Activated T-cell treated with anti-CD3 and anti-CD28 coated beads for 48 hours (primary cell): ENCODE measurements around the gene GET4.
"Not testable (repeated sequence)": the region's sequence is repeated elsewhere in the genome, so short reads cannot be mapped to it uniquely, and the experiment has no call there.

ENCODE experiments used
- DNase-seq: peaks from one replicate; pipeline ENCODE4 v3.0.0-alpha.2; 2020; ENCODE audit warnings: low read depth

The GET4 gene

DNA sequence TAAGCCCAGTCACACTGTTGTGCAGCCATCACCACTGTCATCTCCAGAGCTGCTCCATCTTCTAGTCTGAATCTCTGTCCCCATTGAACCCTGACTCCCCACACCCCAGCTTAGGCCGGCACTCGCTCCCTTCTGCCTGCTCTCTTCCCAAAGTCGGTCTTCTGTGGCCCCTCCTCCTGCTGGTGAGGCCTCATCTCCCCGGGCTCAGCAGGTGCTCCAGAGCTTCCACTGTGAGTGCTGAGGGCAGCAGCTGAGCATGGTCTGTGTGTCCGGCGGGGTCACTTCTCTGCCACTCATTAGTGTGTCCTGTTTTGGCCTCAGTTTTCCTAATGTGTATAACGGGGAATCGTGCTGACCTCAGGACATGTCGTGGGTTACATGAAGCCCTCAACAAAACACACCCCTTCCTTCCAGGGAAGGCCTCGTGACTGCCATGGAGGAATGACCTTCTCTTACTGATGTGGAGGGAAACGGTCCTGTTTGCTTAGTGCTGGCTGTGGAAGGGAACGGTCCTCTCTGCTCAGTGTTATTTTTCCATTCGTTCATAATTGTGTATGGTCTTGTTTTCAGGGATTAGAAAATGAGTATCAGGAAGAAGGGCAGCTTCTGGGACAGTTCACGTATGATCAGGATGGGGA is 4.3 kb upstream of the GET4 start:
- DNase-seq: no peak

DNA sequence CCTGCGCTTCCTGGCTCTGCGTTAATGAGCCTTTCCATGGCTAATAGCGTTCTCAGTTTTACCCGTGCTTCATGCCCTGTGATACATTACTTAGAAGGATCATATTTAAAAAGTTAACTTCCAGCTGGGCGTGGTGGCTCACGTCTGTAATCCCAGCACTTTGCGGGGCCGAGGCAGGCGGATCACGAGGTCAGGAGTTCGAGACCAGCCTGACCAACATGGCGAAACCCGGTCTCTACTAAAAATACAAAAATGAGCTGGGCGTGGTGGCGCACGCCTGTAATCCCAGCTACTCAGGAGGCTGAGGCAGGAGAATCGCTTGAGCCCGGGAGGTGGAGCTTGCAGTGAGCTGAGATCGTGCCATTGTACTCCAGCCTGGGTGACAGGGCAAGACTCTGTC is 3.7 kb upstream of the GET4 start:
- DNase-seq: not testable (repeated sequence)

DNA sequence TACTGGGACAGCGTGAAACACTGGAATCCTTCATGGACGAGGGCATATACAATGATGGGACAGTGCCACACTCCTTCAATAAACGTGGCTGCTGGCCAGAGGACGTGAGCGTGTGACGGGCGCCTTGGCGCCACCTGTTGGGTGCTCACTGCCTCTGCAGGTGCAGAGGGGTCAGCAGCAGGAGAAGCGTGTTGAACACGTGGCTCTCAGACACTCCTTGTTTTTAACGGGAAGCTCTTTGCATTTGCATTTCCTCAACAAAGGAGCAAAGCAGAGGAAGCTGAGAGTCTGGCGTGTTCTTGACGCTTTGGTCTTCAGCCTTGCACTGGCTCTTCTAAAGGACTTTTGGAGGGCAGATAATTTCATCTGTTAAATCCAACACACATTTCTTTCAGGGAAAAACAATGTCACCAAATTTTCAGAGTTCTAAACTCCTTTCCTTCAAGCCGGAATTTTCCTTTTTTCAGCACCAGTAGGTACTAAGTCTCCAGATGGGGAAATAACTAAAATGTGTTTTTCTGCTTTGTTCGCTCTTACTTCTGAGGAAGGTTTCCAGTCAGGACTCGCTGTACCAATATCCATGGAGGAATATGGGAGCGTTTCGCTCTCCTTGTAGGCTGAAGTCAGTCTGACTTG is 2.9 kb upstream of the GET4 start:
- peak; percentile 70 for DNase-seq

DNA sequence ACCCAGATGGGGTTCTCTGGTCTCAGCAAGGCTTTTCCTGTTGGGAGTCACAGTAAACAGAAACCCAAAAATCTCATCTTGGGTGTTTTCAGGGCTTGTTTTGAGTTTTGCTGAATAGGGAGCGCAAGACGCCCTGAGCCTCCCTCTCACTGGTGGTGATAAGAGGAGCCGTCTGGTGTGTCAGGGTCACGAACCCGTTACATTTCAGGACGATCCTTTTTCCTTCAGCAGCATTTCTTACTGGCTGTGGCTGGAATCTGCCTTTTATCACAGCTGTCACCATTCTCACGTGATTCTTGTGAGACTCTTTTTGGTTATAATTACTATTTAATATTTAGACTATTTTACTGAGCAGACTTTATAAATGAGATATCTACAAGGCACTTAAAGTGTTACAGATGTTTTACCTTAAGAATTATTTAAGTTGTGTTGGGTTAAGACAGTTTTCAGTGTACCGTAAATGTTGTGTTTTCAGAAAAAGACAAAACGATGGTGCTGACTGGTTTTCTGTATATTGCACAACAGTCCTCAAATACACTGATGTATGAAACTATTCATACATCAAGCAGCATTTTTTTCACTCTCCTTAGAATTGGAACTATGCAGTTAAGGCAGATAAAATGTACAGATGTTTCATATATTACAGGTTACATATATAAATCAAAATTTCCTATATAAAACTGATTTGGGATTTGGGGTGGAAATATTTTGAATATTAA is 2.2 kb upstream of the GET4 start:
- DNase-seq: no peak

DNA sequence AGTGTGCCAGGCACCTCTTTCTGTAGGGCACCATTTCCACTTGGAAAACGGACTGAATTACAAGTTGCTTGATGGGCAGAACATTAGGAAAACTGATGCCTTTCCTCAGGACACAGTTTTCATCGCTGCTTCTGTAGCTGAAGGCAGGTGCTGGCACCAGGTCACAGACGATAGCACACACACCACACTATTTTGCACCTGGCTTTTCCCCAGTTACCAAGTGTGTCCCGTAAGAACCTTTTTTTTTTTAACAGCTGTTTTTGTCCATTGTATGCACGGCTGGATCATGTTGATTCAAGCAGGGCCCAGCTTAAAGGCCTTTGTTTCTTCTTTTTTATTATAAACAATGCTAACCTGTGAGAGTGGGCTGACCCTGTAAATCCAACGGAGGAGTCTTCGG is 1.3 kb upstream of the GET4 start:
- no peak for DNase-seq

DNA sequence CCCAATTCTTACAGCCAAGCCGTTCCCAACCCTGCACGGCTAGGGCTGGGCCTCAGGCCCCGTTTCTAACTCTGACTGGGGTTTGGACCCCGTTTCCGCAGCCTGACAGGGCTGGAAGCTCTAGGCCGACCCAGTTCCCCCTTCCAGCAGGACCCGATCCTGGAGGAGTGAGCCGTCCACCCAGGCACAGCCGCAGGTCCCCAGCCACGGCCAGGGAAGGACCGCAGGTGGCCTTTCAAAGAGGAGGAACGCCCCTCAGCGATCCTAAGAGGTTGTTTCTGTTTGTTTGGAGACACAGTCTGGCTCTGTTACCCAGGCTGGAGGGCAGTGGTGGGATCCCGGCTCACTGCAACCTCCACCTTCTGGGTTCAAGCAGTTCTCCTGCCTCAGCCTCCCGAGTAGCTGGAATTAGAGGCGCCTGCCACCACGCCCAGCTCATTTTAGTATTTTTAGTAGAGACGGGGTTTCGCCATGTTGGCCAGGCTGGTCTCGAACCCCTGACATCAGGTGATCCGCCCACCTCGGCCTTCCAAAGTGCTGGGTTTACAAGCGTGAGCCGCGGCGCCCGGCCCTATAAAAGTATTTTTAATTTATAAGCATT is 778 bp upstream of the GET4 start:
- no peak for DNase-seq

DNA sequence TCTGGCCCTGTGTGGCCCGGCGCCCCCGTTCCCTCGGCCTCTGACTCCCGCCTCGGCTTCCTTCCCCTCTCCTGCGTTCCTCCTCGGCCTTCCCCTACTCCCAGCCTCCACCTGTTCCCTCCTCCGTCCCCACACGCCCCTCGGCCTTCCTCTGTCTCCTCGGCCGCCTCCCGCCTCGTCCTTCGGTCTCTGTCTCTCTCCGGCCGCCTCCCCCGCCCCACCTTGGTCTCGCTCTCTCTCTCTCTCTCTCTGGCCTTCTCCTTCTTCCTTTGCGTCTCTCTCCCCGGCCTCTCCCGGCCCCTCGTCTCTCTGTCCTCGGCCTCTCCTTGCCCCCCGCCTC is 588 bp downstream of the GET4 start:
- no peak for DNase-seq

DNA sequence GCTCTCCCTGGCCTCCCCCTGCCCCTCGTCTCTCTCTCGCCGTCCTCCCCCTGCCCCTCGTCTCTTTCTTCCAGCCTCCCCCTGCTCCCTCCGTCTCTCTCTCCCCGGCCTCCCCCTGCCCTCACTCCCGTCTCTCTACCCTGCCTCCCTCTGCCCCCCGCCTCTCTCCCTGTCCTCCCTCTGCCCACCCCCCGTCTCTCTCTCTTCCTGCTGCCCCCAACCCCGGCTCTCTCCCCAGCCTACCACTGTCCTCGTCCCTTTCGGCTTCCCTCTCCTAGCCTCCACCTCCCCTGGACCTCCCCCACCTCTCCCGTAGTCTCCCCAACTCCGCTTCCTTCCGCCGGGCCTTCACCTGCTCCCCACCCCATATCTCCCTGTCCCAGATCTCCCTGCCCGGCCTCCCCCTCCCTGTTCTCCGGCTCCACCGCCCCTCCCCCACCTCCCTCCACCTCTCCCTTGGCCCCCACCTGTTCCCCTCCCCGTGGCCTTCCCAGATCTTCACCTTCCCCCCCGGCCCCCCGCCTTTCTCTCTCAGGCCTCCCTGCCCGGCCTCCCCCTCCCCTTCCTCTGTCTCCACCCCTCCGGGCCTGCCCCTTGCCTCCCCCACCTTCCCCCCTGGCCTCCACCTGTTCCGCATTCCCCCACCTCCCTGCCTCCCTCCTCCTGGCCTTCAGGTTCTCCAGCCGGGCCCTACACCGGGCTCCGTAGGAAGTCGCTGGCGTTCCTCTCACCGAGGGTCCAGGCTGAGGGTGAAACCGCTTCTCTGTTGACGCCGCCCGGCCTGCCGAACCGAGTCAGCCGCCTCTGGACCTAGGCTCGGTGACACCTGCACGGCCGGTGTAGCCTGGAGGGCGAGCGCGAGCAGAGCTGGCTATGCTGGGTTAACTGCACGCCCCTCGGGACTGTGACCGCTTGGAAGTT is 1.2 kb downstream of the GET4 start:
- DNase-seq: no peak

DNA sequence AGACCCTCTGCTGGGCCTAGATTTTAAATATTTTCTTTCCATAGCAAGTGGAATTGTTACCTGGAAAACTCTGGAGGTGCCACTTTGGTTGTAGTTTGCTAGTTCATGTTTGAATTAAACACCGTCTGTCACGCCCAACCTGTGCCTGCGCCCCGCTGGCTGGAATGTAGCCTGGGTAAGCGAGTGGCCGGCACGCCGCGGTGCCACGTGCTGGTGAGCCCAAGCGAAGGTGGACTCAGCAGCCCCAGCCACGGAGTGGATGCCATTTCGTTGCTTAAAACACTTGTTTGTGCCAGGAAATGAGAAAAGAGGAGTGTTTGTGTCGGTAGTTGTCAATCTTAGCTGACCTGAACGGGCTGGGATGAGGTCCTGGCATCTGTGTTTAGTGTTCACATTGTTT is 2.7 kb downstream of the GET4 start:
- no peak for DNase-seq

DNA sequence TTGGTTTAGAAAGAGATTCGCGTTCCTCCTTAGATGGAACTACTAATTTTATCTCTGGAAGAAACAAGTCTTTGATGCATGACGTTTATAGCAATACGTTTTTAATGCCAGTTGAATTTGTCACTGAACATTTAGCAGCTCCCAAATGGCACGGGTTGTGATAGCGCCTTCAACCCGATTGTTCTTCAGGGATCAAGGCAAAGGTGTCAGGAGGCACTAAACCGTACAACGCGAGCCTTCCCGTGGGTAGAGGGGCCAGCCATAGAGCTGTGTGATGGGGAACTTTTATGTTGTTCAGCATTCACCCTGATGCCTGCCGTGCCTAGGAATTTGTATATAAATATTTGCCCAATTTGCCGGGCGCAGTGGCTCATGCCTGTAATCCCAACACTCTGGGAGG is 3.4 kb downstream of the GET4 start:
- no peak for DNase-seq

DNA sequence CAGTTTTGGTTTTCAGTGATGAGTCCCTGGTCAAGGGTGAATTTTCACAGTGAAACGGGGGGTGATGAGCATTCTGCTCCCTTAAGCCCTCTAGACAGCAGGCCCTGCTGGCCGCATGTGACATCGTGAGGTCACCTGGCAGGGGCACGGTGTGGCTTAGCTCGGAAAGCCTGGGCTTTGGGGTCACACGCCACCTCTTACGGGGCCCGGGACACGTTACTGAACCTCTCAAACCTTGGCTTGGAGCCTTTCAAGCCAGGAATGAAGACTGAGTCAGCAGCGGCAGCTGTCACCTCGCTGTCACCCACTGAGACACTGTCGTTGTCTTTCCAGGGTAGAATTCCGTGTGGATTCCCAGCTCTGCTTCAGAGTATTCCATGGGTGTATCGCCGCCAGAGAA is 4.1 kb downstream of the GET4 start:
- no peak for DNase-seq

DNA sequence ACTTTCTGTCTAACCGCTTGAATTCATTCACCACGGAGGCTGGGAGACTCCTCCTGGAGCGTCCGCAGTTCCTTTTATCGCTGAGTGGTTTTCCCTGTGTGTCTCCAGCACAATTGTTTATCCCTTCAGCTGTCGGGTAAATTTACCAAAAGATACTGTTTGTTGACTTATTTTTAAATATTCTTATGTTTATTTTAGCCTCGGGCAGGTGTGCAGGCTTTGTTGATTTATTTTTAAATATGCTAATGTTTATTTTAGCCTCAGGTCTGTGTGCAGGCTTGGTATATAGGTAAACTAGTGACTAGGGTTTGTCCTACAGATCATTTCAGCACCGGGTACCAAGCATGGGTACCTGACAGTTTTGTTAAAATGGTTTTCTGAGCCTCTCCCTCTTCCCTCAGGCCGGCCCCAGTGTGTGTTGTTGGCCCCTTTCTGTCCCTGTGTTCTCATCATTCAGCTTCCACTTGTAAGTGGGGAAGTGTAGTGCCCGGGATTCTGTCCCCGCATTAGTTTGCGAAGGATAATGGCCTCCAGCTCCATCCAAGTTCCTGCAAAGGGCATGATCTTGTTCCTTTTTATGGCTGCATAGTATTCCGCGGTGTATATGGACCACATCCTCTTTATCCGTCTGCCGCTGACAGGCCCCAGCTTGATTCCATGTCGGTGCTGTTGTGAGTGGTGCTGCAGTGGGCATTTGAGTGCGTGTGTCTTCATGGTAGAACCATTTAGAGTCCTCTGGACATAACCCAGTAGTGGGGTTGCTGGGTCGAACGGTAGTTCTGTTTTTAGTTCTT is 5.3 kb downstream of the GET4 start:
- no peak for DNase-seq

DNA sequence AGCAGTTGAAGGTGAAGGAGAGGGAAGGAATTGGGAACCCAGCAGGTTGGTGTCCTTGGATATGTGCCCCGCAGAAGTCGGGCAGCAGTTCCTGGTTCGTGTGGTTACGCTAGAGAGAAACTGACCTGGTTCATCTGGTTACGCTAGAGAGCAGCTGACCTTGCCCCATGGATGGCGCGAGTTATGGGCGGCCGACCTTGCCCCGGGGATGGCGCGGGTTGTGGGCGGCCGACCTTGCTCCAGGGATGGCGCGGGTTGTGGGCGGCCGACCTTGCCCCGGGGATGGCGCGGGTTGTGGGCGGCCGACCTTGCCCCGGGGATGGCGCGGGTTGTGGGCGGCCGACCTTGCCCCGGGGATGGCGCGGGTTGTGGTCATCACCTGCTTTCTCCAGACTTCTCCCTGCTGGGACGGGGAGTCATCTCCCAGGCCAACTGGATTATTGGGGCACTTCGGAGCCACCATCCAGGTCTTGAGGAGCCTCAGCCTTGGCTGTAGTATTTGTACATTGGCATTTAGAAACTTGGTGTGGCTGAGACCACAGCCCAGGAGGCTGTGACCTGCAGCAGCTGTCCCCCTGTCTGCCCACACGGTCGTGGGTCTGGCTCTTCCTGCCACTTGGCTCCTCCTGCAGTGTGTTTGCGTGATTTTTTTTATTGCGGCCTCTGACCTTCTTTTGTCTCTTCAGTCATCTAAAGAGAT is 6.1 kb downstream of the GET4 start:
- DNase-seq: no peak

DNA sequence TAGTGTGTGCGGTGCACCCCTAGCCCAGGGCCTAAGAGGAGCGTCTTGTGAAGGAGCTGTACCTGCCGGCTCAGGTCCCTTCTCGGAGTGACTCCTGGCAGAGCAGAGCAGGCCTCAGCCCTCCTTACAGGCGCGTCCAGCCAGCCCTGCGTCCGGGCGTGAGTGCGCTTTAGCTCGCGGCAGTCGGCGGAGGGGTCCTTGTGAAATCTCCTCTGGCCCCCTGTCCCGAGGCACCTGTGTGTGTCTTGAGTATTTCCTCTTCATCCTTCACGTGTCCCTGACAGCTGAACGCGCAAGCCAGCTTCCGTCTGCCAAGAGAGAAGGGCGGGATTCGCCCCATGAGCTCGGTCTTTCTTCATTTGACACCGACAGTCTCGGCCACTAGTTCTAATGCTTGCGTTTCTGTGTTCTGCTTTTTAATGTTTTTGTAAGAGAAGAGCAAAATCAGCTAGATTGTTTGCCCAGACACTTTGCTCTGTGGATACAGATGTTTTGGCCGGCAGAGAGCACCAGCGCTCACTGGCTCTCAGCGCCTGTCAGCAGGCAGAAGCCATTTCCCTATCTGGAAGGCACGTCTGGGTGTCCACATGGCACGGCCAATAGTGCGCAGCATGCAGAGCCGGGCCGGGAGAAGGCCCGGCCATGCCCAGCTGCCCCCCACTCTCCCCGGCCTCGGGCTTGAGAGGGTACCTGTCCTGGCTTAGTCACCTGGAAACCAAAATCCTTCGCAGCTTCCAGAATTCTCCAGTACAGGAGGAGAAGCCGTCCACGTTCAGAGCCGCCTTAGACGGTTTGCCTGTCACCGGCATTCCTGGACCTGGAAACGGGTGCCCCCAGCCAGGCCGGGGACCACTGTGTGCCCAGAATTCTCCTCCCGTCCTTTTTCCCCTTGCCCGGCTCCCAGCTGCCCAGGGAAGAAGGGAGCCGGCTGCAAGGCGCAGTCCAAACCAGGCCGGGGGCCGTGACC is 7.0 kb downstream of the GET4 start:
- DNase-seq: no peak

DNA sequence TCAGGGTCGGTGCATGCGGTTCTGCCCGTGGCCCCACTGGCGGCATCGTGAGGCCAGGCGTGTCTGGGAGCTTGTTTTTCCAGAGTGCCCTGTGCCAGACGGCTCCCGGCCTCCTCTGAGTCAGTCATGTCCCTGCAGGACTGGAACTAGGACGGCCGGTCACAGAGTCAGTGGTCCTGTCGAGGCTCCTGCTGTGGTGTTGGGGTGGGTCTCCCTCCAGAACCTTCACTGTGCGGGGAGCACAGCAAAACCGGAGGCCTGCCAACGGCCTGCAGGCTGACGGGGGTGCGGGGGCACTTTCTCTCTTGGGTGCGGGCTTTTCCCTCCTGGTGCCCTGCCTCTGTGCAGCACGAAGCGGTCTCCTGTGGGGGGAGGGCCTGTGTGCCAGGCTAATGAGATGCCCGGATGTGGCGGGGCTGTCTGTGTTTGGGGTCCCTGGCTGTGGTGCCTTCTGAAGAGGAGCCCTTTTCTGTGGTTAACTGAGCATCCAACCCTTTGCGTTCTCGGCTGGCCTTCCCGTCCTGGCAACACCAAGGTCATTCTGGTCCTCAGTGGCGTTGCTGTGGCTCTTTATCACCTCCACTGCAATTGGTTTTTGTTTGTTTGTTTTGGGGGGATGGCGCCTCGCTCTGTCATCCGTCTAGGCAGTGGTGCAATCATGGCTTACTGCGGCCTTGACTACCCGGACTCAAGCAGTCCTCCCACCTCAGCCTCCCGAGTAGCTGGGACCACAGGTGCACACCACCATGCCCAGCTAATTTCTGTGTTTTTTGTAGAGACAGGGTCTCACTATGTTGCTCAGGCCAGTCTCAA is 8.0 kb downstream of the GET4 start:
- DNase-seq: no peak

DNA sequence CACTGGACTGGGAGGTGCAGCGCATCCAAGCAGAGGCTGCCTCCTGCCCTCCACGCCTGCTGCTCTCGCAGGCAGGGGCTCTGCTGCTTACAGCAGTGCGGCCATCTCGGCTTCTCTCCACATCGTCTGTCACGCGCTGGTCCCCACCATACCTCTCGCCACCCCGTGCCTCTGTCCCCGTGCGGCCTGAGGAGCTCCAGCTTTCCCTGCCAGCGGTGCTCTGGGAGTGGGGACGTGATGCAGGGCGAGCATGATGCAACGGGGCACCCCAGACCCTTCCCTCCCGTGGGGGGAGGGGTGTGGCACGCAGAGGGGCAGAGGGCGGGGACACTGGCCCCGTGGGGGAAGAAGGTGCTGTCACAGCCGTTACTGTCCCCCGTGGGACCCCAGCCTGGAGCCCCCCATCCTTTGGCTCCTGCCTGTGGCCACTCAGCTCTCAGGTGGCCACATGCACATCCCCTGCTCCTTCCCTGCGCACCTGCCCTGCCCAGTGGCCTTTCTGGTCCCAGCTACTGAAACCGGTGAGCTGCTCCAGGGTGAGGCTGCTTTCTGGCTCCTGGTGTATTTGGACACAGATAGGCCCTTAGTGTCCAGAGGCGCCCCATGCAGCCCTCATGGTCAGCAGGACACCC is 9.0 kb downstream of the GET4 start:
- no peak for DNase-seq

DNA sequence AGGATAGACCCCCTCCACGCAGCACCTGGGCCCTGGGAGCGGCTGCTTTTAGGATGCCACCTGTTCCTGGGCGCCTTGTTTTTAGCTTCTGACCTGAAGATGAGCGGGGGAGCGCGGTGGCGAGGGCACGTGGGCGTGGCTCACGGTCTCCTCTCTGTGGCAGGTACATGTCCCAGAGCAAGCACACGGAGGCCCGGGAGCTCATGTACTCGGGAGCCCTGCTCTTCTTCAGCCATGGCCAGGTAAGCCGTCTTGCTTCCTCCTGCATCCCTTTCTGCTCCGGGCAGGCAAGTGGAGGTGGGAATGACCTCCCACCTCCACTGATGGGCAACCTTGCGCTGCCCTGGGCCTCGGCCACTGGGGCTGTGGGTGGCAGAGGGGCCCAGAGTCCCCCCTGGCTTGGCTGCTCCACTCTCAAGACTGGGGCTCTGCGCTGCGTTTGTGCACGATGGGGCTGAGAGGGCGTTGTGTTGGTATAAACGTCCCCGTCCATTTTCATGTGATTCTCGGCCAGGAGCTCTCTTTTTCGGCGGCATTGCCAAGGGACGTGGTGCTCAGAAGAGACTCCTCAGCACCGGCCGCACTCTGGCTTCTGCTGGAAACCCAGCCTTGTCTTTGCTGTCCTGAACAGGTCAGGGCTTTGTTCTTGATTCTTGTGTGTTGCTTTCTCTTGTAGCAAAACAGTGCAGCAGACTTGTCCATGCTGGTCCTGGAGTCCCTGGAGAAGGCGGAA is 9.7 kb downstream of the GET4 start:
- DNase-seq: no peak
